NCI-H1105 (cell line): ENCODE results near the gene PTRHD1.
A peak's percentile ranks its signal among the peaks of the same experiment; 100 is the strongest.

Experiments
- DNase-seq: peaks from one replicate; lab custom pipeline; 2025; lab: John Stamatoyannopoulos, UW

The PTRHD1 gene

DNA sequence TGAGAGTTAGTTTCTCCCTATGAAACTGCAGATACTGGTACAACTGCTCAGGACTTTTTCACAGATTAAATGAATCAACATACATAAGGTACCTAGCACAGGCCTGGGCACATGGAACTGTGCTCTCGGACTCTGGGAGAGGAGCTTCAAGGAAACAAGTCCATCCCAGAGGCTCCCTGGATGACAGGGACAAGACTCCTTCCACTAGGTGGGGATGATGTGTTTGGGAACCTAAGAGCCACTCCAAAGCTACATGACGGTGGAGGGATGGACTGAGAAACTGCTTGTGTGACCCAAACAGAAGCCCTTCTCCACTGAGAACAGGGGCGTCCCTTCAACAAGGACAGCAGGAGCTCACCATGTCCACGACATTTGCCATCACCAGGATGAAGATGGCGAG lies 37.2 kb upstream of the PTRHD1 start:
- no peak for DNase-seq

GRCh38 chr2:24828238-24828996 lies 35.2 kb upstream of the PTRHD1 start:
- no peak for DNase-seq

- peak; percentile 80 for DNase-seq
Measured at GRCh38 chr2:24827321-24828237, 34.4 kb upstream of the PTRHD1 start.

- no peak for DNase-seq
Measured at GRCh38 chr2:24826773-24827145, 33.6 kb upstream of the PTRHD1 start.

DNA sequence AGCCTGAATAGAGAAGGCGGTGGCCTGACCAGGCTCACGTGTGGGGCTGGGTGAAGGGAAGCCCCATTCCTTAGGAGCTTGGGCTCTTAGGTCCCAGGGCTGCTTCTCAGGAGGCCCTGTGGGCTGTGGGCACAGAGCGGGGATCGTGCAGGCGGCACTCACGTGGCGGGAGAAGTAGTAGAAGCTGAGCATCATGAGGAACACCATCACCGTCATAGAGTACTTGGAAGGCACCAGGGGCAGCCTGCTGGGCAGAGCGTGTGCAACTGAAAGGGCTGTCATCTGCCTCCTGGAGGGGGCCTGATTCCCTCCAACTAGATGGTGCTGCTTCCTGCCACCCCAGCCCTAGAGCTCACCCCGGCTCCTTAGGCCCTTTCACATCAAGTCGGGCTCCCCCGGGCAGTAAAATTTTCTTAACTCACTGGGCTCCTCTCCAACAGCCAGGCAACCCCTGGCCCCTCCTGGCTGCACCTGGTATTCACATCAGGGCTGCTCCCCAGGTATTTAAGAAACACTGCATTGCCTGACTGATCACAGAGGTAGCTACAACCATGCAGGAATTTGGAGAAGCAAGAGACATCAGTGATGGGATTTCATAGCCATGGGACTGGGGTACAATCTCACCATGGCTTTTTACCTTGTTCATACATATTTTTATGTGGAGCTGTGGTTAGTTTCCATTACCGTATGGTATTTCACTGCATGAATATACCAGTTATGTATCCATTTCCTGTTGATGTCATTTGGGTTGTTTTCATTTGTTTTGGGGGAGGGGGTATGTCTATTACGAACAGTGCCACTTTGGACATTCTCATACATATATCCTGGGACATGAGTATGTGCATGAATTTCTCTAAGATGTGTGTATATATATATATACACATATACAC lies 32.9 kb upstream of the PTRHD1 start:
- DNase-seq: no peak

- no peak for DNase-seq
Measured at GRCh38 chr2:24824966-24825882, 32.0 kb upstream of the PTRHD1 start.

- no peak for DNase-seq
Measured at GRCh38 chr2:24824071-24824588, 30.9 kb upstream of the PTRHD1 start.

DNA sequence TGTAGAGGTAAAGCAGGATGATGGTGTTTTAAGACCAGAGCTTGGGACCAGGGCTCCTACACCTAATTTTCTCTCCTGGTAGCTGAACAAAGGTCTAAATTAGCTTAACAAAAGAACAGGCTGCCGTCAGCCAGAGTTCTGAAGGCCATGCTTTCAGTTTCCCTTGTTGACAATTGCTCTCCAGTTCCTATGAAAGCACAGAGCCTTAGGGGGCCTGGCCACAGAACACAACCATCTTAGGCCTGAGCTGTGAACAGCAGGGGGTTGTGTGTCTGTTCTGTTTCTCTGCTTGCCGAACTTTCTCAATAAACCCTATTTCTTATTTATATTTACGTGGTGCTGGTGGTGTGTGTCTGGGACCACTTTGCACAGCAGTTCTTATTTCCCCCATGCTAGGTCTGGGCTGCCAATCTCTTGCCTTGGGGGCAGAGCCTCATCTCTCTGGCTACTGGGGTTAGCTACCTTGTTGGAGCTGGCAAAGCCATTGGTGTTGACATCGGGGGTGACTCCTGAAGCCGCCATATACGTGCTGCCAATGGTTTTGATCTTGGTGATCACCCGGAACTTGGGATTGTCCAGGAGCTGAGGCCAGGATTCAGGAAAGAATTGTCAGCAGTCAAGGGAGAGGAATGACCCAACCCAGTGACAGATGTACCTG lies 29.0 kb upstream of the PTRHD1 start:
- no peak for DNase-seq

GRCh38 chr2:24821433-24821891 lies 28.3 kb upstream of the PTRHD1 start:
- DNase-seq: no peak

GRCh38 chr2:24820598-24821432 lies 27.6 kb upstream of the PTRHD1 start:
- no peak for DNase-seq

GRCh38 chr2:24820175-24820513 lies 27.0 kb upstream of the PTRHD1 start:
- no peak for DNase-seq

GRCh38 chr2:24819442-24820174 lies 26.4 kb upstream of the PTRHD1 start:
- DNase-seq: no peak

DNA sequence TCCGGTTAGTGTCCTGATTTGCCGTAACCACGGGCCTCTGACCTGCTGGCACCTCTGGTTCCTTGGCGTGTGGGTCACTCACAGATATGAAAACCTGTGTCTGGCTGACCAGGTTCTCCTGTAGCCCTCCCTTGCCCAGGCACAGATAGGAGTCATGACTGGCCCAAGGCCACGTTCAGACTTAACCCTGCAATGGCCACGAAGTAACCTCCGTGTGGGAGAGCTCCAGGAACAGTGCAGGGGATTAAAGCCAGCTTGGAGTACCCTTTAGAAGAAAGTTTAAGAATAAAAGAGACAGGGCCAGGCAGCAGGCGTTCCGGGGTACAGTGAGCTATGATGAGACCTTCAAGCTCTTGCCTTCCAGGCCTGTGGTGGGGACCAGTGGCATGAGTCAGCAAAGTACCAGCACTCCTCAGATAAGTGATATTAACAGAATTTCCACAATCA lies 25.6 kb upstream of the PTRHD1 start:
- DNase-seq: no peak

DNA sequence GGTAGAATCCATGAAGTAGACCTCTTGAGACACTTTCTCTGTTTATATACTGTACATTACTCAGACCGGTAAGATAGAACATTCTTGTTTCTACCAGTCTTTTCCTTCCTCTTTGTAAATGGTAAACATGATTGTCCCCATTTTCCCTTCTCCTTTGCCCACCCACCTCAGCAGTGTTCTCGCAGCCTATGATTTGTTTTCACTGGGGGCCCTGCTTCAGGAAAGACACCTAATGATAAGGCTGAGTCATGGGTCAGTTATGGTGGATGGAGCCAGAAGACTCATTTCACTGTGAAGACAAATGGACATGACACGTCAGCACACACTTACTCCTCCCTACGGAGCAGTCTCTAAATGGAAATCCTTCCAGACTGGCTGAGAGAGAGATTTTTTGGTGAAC lies 23.7 kb upstream of the PTRHD1 start:
- DNase-seq: no peak

DNA sequence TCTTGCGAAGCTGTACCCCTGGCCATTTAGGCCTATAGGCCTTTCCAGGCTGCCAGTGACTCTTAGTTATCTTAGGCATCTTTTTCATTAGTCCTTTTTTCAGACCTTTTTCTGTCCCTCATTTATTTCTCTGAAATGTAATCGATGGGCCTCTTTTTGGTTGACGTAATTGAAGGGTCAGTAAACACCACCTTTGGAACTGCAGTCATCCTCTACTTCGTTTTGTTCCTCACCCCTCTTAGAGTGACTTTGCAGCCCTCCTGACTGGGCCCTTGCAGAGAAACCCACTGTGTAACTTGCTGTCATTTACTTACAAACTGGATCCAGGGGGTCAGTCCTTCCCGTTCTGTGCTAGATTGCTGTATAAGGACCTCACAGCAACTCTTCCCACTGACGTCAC lies 23.2 kb upstream of the PTRHD1 start:
- no peak for DNase-seq

DNA sequence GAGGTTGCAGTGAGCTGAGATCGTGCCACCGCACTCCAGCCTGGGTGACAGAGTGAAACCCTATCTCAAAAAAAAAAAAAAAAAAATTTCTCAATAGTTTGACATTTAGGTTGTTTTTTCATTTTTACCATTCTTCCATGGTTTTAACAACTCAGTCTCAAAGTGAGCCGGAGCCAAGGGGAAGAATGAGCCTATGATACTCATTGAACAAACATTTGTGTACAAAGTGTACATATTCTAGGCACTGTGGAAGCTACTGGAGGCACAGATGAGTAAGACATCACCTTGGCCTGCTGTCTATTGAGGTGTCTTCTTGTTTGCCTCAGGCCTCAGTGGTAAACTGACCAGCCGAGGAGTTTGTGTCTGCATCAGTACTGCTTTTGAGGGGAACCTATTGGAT lies 22.0 kb upstream of the PTRHD1 start:
- no peak for DNase-seq

GRCh38 chr2:24814516-24814915 lies 21.3 kb upstream of the PTRHD1 start:
- no peak for DNase-seq

GRCh38 chr2:24813691-24814137 lies 20.5 kb upstream of the PTRHD1 start:
- no peak for DNase-seq
